Prostate gland (tissue), 2 donors: ENCODE measurements around the gene ELOVL5.

ENCODE experiments used
- CTCF ChIP-seq, 4 experiments: fragments of 200-600 bp in 2 of 4; fragments of 450-650 bp in 2 of 4; sonication (generic) in 2 of 4; IDR thresholded peaks; 1 replicate in 3 of 4; 2 replicates in 1 of 4; pipeline ENCODE4 v1.5.1; 2016 to 2019; ENCODE audit warnings: antibody characterized with exemption in 4 of 4, mild to moderate bottlenecking in 2 of 4, moderate library complexity in 2 of 4
- POLR2A ChIP-seq: fragments of 450-650 bp; IDR thresholded peaks from one replicate; pipeline ENCODE4 v1.6.1; 2016; ENCODE audit warnings: antibody characterized with exemption, mild to moderate bottlenecking

GRCh38 chr6:53238311-53238710 is 110.4 kb downstream of the ELOVL5 start:
- TF ChIP-seq CTCF (IDR thresholded peaks at IDR 0.05) (no peak), POLR2A (no peak)
